ENCODE measurements around the gene LUC7L. TPM values are rescaled to one million over a fixed set of nuclear protein-coding genes. Genes with fewer than 3 reads are reported as not detected.
"Not testable (repeated sequence)": the region's sequence is repeated elsewhere in the genome, so short reads cannot be mapped to it uniquely, and the experiment has no call there.

LUC7L gene
- total RNA-seq: 29.9 TPM

GRCh38 chr16:228852-229730 is at the start of gene LUC7L:
Gene LUC7L, minus strand, starts transcription at chr16:229449. Its CDS starts 110 bp downstream, at chr16:229339.
- ATAC-seq: peak; percentile 97
- DNase-seq (ENCODE audit: low spot score): peak; percentile 89

GRCh38 chr16:278863-279366 is 49.7 kb upstream of the LUC7L start:
- no peak for DNase-seq (ENCODE audit: low spot score)

GRCh38 chr16:276426-277077 is 47.3 kb upstream of the LUC7L start:
- no peak for DNase-seq (ENCODE audit: low spot score)
- ATAC-seq: peak; percentile 9

More at GRCh38 chr16:278863-279366, 49.7 kb upstream of the LUC7L start:
- no peak for ATAC-seq

DNA sequence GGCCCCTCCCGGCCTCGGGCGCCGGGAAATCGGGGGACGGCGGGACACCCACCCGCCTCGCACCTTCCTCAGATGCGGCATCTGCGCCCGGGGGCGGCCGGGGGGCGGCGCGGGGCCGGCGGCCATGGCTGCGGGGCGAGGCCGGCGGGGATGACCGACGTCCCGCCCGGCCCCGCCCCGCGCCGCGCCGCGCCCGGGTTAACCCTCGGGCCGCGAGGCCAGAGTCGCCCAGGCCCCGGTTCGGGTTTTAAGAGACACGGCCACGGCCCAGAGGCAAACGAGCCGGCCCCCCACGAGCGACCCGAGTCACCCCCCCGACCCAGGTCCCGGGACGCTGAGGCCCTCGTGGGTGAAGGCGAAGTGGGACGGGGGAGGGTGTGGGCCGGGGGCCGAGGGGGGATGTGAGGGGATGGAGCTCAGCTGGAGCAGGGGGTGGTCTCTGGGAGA is 46.6 kb upstream of the LUC7L start, which contains the start of gene RGS11:
TSS of gene RGS11 (minus strand) at position 159 of the 447 bp plus-strand sequence. CDS start at position 126, 33 bp downstream.
- no peak for DNase-seq (ENCODE audit: low spot score)
- no peak for ATAC-seq

DNA sequence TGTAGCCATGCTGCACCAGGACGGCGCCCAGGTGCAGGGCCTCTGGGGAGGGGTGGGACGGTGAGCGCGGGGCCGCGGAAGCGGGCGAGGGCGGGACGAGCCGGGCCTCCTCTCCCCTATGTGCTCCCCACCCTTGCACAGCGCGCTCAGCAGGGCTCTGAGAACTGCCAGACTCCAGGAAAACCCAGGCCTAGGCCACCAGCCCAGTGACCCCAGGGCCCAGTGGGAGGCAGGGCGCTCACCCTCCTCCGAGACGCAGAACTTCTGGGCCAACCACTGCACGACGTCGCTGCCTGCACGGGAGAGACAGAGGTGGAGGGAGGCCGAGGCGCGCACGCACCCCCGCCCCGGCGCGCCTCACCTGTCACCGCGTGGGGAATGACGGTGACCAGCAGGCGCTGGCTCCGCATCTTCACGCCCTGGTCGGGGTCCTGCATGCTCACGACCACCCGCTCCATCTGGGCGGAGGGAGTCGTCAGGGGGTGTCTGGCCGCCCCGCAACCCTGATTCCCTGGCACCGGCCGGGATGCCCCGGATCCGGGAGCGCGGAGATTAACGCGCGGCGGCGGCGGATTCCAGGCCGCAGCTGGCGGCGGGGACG is 45.9 kb upstream of the LUC7L start:
- peak; percentile 8 for ATAC-seq
- no peak for DNase-seq (ENCODE audit: low spot score)

GRCh38 chr16:273547-274421 is 44.5 kb upstream of the LUC7L start:
- DNase-seq (ENCODE audit: low spot score): no peak
- ATAC-seq: peak; percentile 12

DNA sequence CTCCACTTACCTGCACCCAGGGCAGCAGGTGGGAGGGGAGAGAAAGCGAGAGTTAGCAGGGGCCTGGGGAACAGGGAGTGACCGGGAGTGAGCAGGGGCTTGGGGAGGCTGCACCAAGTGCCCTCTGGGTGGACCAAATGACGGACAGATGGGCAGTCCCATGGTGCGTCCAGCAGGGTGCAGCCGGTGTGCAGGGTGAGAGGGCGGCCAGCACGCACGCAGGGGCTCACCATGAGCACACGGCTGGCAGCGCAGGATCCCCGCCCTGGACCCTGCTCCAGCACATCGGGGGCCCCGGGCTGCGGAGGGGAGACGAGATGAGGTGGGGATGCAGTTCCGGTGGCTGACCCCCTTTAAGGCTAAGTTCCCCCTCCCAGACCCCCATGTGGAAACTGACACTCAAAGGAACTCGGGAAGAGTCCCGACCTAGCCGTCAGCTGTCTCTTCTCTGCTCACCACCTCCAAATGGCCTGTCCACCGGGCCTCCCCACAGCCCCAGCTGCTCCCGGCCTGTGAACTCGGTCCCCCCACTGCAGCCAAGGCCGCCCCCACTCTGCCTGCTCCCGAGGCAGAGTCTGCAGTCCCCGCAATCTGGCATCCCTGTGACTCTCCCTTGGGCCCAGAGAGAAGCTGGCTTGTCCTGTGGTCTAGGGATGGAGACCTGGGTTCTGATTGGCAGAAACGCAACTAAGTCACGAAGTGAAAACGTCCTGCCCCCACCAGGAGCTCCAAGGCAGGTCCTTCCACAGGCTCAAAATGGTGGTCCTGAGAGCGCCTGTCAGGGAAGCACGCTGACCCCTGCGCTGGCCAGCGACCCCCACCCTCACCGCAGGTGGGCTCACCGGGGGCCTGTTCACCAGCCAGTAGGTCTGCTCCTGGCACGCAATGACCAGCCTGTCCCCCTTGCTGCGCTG is 43.6 kb upstream of the LUC7L start:
- no peak for ATAC-seq
- DNase-seq (ENCODE audit: low spot score): no peak

GRCh38 chr16:270381-271255 is 41.4 kb upstream of the LUC7L start:
- ATAC-seq (no peak), DNase-seq (ENCODE audit: low spot score) (no peak)

DNA sequence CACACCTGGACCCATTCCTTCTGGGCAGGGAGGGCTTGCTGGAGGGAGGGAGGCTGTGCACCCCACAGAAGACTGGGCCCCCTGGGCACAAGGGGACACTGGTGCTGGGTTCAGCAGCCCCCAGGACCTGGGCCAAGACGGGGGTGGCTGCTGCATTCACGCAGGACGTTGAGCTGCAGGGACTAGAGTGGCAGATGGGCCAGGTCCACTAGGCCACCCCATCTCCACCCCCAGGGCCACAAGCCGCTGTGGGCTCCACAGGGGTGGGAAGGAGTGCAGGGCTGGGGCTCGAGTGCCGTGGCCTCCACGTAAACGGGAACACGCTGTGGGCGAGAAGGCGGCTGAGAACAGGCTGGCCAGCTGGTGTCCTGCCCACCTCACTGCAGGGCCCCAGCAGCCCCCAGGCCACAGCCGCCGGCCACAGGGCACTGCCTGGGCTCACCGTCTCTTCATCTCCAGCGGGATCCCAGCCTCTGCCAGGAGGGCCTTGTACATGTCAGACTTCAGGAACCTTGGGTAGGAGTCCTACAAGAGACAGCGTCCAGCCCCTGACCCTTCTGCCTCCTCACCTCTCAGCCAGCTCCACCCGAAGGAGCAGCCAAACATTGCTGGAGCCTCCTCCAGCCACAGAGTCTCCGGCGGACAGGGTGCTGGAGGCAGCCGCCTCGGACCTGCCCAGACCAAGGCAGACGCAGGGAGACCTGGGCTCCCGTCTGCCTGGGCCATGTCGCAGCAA is 40.0 kb upstream of the LUC7L start:
- ATAC-seq (no peak), DNase-seq (ENCODE audit: low spot score) (no peak)

- DNase-seq (ENCODE audit: low spot score) (no peak), ATAC-seq (no peak)
These were observed 39.1 kb upstream of the LUC7L start for GRCh38 chr16:268141-269053.

DNA sequence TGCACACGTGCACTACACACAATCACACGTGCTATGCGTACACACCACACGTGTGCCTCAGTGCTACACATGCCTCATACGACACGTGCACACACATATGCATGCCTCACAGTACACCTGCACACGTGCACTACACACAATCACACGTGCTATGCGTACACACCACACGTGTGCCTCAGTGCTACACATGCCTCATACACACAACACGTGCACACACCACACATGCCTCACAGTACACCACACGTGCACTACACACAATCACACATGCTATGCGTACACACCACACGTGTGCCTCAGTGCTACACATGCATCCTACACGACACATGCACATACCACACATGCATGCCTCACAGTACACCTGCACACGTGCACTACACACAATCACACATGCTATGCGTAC is 38.3 kb upstream of the LUC7L start:
- DNase-seq (ENCODE audit: low spot score); ATAC-seq: not testable (repeated sequence)

DNA sequence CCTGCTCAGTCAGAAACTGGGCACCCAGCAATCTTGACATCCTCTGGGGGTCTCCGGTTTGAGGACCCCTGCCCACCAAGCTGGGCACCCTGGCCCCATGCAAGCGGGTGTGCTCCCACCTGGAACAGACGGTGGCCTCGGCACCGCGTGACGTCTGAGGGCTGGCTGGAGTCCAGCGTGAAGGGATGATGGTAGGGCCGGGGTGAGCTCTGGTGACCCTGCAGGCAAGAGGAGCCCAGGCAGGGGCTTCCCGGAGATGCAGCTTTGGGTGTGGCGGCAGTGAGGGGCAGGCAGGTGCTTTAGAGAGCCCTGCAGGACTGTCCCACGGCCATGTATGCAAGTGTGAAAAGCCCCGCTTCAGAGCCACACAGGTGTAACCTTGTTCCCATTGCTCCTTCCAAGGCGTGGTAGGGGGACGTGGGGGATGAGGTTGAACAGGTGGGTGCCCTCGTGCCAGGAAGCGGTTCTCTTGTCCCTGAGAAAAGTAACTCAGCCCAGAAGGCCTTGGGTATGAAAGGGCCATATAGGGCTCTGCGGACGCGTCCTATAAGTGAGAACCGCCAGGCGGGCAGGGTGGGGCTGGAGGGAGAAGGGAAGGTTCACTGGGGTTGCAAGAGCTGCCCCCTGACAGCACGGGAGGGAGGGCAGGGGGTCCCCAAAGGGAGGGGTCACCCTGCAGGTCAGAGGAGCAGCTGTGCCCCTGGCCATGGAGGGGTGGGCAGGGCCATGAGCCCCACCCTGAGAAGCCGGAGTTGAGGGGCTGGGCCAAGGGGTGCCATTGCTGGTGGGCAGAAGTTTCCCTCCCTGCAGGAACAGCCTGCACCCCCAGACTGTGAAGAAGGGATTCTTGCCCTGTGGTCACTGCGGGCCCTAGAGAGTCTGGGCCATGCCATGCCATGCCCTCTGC is 37.3 kb upstream of the LUC7L start:
- peak; percentile 20 for ATAC-seq
- no peak for DNase-seq (ENCODE audit: low spot score)

DNA sequence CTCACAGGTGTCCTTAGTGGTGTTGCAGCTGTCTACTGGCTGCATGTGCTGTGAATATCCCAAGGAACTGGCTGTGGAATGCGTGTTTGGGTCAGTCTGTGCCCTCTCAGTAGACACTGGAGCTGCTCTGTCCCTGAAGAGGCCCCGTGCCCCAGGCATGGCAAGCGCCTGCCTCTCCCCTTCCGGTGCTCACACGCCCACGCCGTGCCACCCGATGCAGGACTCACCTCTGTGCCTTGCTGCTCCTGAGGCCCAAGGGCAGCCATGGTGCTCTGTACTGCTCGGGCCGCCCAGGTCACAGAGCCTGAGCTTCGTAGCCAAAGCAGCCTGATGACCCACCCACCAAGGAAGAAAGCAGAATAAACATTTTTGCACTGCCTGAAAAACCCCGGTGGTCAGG is 36.5 kb upstream of the LUC7L start:
- no peak for DNase-seq (ENCODE audit: low spot score)
- ATAC-seq: no peak

GRCh38 chr16:265002-265529 is 35.8 kb upstream of the LUC7L start:
- ATAC-seq (no peak), DNase-seq (ENCODE audit: low spot score) (no peak)

DNA sequence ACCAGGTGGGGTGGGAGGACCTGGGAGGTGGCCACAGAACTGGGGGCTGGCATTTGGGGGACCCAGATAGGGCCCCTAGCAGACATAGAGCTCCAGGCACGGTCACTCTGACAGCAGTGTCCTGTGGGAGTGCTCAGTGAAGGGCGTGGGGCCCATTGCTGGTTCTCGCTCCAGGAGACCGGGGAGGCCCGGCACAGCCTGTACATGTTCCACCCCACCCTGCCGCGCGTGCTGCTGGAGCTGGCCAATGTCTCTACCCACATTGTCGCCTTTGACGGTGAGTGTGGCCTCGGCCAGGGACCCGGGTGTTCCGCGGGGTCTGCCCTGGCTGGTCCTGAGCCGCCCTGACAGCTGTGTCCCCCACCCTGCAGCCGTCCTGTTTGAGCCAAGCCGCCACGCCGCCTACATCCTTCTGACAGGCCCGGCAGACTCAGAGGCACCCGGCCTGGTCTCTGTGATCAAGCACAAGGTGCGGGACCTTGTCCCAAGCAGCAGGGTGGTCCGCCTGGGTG is 35.2 kb upstream of the LUC7L start:
- ATAC-seq: no peak

More for the DNA sequence above, 35.2 kb upstream of the LUC7L start:
- DNase-seq (ENCODE audit: low spot score): no peak
